Measurements from ENCODE around the gene B3GALNT1.

GRCh38 chr3:161042023-161042501 lies 63.1 kb downstream of the B3GALNT1 start:
- TF ChIP-seq CTCF (IDR thresholded peaks at IDR 0.05) (no peak), POLR2A (IDR thresholded peaks at IDR 0.05) (no peak)
